ENCODE data around the gene XPO1. TPM values are rescaled to one million over a fixed set of nuclear protein-coding genes. Genes with fewer than 3 reads are reported as not detected.

Gene XPO1
- total RNA-seq, 2 donors from 2014 or later: 65.3 to 160 TPM

GRCh38 chr2:61465045-61465444, 73.1 kb downstream of the XPO1 start:
- TF ChIP-seq CTCF (IDR thresholded peaks at IDR 0.05) (no peak), POLR2A (IDR thresholded peaks at IDR 0.05) (no peak), POLR2AphosphoS5 (IDR thresholded peaks at IDR 0.05) (no peak)
- intact Hi-C loops (cut with DNase I): no loop called here
- 57% methylated on average over 3 of the region's 3 CpGs for WGBS
- Histone ChIP-seq H3K4me3 (no peak overlapping the region), H3K4me1 (replicated peaks) (no peaks in the 10 kb centered on the region), H3K27me3 (replicated peaks; ENCODE audit: insufficient read depth) (no peaks in the 10 kb centered on the region), H3K9me3 (no peaks in the 10 kb centered on the region), H3K36me3 (no peaks in the 10 kb centered on the region), H3K27ac (no peak overlapping the region)
- no peak for DNase-seq (ENCODE audit: low spot score)

DNA sequence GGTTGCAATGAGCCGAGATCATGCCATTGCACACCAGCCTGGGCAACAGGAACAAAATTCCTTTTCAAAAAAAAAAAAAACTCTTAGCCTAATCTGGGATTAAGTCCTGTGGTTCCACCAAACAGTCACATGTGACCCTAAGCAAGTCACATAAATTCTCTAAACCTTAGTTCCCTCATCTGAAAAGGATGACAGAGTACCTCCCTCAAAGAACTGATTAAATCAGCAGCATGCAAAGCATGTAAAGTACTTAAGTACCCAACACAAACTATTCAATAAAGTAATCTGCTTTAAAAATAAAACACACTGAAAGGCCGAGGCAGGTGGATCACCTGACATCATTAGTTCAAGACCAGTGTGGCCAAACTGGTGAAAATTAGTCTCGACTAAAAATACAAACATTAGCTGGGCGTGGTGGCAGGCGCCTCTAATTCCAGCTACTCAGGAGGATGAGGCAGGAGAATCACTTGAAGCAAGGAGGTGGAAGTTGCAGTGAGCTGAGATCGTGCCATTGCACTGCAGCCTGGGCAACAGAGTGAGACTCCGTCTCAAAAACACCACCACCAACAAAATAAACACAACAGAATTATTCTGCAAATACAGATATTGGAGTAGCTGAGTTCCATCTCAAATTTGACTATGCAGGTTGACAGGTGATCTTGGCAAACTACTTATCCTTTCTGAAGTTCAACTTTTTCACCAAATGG, 74.2 kb downstream of the XPO1 start:
- 91% methylated on average over 7 of the region's 7 CpGs for WGBS
- Histone ChIP-seq H3K36me3 (no peaks in the 10 kb centered on the region), H3K27me3 (replicated peaks; ENCODE audit: insufficient read depth) (no peaks in the 10 kb centered on the region), H3K4me3 (no peak overlapping the region), H3K27ac (no peak overlapping the region), H3K4me1 (replicated peaks) (no peaks in the 10 kb centered on the region), H3K9me3 (no peaks in the 10 kb centered on the region)
- TF ChIP-seq POLR2A (IDR thresholded peaks at IDR 0.05): no peak
- TF ChIP-seq POLR2AphosphoS5 (IDR thresholded peaks at IDR 0.05): no peak
- TF ChIP-seq CTCF (IDR thresholded peaks at IDR 0.05): no peak
- intact Hi-C loops (cut with DNase I): no loop called here
- DNase-seq (ENCODE audit: low spot score): no peak

- 91% methylated on average over 2 of the region's 2 CpGs for WGBS
- Histone ChIP-seq H3K4me3 (no peak overlapping the region), H3K4me1 (replicated peaks) (no peaks in the 10 kb centered on the region), H3K36me3 (no peaks in the 10 kb centered on the region), H3K27ac (no peak overlapping the region), H3K9me3 (no peaks in the 10 kb centered on the region), H3K27me3 (replicated peaks; ENCODE audit: insufficient read depth) (no peaks in the 10 kb centered on the region)
- no peak for DNase-seq (ENCODE audit: low spot score)
- TF ChIP-seq POLR2AphosphoS5 (IDR thresholded peaks at IDR 0.05) (no peak), POLR2A (IDR thresholded peaks at IDR 0.05) (no peak), CTCF (IDR thresholded peaks at IDR 0.05) (no peak)
- intact Hi-C loops (cut with DNase I): no loop called here
These were observed 76.8 kb downstream of the XPO1 start for GRCh38 chr2:61461404-61461803.

- no peaks in the 10 kb centered on the region for H3K9me3 ChIP-seq
- H3K4me3 ChIP-seq: no peak overlapping the region
- DNase-seq (ENCODE audit: low spot score): no peak
- TF ChIP-seq POLR2AphosphoS5 (IDR thresholded peaks at IDR 0.05) (no peak), CTCF (IDR thresholded peaks at IDR 0.05) (no peak), POLR2A (IDR thresholded peaks at IDR 0.05) (no peak)
- H3K36me3 ChIP-seq: no peaks in the 10 kb centered on the region
- intact Hi-C loops (cut with DNase I): no loop called here
- H3K27ac ChIP-seq: no peak overlapping the region
- WGBS: 63% methylated on average over 4 of the region's 4 CpGs
- no peaks in the 10 kb centered on the region for H3K4me1 ChIP-seq (replicated peaks)
- no peaks in the 10 kb centered on the region for H3K27me3 ChIP-seq (replicated peaks; ENCODE audit: insufficient read depth)
These were observed 78.0 kb downstream of the XPO1 start for GRCh38 chr2:61460163-61460562.

- Histone ChIP-seq H3K36me3 (no peaks in the 10 kb centered on the region), H3K9me3 (no peaks in the 10 kb centered on the region), H3K27me3 (replicated peaks; ENCODE audit: insufficient read depth) (no peaks in the 10 kb centered on the region), H3K27ac (no peak overlapping the region), H3K4me1 (replicated peaks) (no peaks in the 10 kb centered on the region), H3K4me3 (no peak overlapping the region)
- no peak for DNase-seq (ENCODE audit: low spot score)
- WGBS: 95% methylated on average over 6 of the region's 6 CpGs
- TF ChIP-seq POLR2AphosphoS5 (IDR thresholded peaks at IDR 0.05) (no peak), POLR2A (IDR thresholded peaks at IDR 0.05) (no peak), CTCF (IDR thresholded peaks at IDR 0.05) (no peak)
- intact Hi-C loops (cut with DNase I): no loop called here
These were observed 81.3 kb downstream of the XPO1 start for GRCh38 chr2:61456746-61457420.

Data from prostate gland (tissue), 2 donors.